WI38 (cell line): ENCODE results near the gene TRIO.

Source experiments
- H3K4me3 ChIP-seq: 2 replicates; pipeline ENCODE4 v1.5.1; 2011; ENCODE audit warnings: low read depth, mild to moderate bottlenecking, control low read depth, low read length
- CTCF ChIP-seq: IDR thresholded peaks from 2 replicates; pipeline ENCODE4 v1.5.1; 2012; ENCODE audit warnings: low read depth, mild to moderate bottlenecking, control low read depth, low read length

TRIO gene

DNA sequence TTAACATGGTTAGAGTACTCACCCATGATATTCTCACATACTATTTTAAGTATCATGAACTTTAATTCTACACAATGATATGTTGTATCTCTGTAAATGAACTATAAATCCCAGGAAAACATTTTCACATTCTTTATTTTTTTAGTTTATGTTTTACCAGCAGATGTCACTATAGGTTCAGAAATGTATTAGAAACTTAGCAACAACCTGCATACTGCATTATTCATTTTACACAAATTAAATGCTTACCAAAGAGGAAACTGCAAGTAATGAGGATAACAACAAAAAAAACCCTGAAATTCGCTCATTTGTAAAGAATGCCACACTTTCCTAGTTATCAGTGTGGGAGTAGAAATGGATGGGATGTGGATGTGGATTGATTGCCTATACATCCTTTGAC is 221.0 kb downstream of the TRIO start:
- no peak for TF ChIP-seq CTCF
- no peak overlapping the region for H3K4me3 ChIP-seq

- no peak overlapping the region for H3K4me3 ChIP-seq
- peak; percentile 33; the same call in 1 of the 2 replicates for TF ChIP-seq CTCF
These were observed 221.7 kb downstream of the TRIO start for GRCh38 chr5:14364576-14365472.

DNA sequence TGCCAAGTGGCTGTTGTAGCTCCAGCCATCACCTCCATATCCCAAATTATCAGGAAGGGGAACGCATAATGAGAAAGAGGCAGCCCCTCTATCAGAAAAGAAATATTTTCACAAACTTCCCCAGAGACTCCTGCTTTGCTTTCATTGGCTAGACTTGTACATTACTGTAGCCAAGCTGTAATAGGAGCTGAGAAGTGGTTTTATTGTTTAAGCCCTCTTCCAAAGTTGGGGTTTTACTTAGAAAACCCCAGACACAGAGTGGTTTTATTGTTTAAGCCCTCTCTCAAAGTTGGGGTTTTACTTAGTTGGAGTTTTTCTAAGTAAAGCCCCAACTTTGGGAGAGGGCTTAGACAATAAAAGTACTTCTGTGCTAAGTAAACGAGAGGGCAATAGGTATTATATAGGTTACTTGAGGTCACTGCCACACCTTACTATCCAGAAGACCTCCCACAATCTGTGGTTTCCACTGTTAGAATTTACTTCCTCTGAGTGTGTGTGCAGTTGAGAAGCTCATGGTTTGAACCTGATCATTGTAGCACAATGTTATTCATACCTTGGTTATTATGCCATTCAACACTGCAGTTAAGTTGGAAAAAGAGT is 222.8 kb downstream of the TRIO start:
- no peak for TF ChIP-seq CTCF
- no peak overlapping the region for H3K4me3 ChIP-seq

DNA sequence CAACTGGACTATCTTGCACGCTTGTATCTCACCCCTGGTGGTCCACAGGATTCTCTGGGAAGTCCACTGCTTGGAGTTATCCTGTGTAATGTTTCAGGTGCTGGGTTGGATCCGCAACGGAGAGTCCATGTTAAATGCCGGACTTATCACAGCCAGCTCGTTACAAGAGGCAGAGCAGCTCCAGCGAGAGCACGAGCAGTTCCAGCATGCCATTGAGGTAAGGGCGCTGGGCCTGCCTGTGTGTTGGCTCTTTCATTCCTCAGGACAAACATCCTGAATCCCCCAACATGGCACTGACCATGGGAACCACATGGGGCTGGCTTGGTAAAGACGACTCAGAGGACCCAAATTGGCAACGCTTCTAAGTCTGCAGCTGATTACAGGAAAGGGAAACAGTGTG is 223.6 kb downstream of the TRIO start:
- no peak for TF ChIP-seq CTCF

DNA sequence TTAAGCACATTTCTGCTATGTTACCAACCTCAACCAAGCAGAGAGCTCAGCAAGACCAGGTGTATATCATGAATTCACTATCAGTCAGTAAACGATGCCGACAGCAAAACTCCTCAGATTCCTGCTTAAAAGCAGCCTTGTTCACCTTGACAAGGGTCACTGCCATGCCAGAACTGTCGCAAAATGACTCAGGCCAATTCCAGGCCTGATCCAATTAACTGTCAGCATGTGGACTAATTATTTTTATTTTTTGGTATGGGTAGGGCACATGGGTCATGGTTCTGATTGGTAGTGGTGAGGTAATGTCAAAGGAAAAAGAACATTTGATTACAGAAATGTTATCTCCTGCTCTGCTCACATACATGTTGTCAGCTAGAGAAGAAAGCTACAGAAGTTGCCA is 224.2 kb downstream of the TRIO start:
- no peak overlapping the region for H3K4me3 ChIP-seq
- TF ChIP-seq CTCF, result no peak

More for the DNA sequence above, 223.6 kb downstream of the TRIO start:
- no peak overlapping the region for H3K4me3 ChIP-seq

DNA sequence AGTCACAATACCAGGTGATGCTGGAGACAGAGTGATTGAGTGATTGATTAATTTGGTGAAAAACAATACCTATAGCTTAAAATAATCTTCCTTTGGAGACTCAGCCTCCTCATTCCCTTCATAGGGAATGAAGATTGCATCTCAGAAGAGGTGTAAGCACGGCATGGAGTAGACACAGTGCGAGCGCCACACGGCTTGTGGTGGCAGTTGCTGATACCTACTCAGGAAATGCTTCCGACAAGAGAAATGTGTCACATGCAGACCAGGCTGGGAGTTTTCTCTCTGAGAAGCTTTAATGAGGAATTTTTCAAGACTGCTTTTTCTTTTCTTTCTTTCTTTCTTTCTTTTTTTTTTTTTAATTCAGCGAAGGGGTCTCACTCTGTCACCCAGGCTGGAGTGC is 226.6 kb downstream of the TRIO start:
- H3K4me3 ChIP-seq, result no peak overlapping the region
- TF ChIP-seq CTCF, result no peak

GRCh38 chr5:14370386-14370785 is 227.2 kb downstream of the TRIO start:
- TF ChIP-seq CTCF, result no peak
- H3K4me3 ChIP-seq, result no peak overlapping the region
